ENCODE data around the gene DDX31.

GRCh38 chr9:132717326-132717945, 47.7 kb upstream of the DDX31 start:
- TF ChIP-seq, protein P1, sequence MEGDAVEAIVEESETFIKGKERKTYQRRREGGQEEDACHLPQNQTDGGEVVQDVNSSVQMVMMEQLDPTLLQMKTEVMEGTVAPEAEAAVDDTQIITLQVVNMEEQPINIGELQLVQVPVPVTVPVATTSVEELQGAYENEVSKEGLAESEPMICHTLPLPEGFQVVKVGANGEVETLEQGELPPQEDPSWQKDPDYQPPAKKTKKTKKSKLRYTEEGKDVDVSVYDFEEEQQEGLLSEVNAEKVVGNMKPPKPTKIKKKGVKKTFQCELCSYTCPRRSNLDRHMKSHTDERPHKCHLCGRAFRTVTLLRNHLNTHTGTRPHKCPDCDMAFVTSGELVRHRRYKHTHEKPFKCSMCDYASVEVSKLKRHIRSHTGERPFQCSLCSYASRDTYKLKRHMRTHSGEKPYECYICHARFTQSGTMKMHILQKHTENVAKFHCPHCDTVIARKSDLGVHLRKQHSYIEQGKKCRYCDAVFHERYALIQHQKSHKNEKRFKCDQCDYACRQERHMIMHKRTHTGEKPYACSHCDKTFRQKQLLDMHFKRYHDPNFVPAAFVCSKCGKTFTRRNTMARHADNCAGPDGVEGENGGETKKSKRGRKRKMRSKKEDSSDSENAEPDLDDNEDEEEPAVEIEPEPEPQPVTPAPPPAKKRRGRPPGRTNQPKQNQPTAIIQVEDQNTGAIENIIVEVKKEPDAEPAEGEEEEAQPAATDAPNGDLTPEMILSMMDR (IDR thresholded peaks at IDR 0.05), result no peak
- TF ChIP-seq POLR2A (IDR thresholded peaks at IDR 0.05), result no peak
